ENCODE measurements around the gene KLF6.

Gene KLF6

GRCh38 chr10:3782451-3783315, 2.3 kb downstream of the KLF6 start:
- H3K27me3 ChIP-seq (ENCODE audit: control insufficient read depth in 5 of 5, insufficient read depth in 4 of 5, low read length in 5 of 5): no peaks in the 10 kb centered on the region
- H3K4me3 ChIP-seq (ENCODE audit: low read depth in 1 of 5, low read length in 5 of 5): peak overlapping the region; percentile 92 to 100 (median 99)
- peak overlapping the region; percentile 100 for H3K27ac ChIP-seq (ENCODE audit: low read depth, low read length)
- no peaks in the 10 kb centered on the region for H3K9me3 ChIP-seq (ENCODE audit: control insufficient read depth in 5 of 5, low read length in 5 of 5)
- peak overlapping the region; percentile 99 to 100 (median 100) for H3K9ac ChIP-seq (ENCODE audit: low read length in 5 of 5)
- H3K4me1 ChIP-seq (ENCODE audit: control insufficient read depth in 5 of 5, insufficient read depth in 5 of 5, low read length in 5 of 5): peaks cover 22 to 58% (median 50%) of the 10 kb centered on the region in 5 donors
- H3K36me3 ChIP-seq (ENCODE audit: control insufficient read depth in 5 of 5, insufficient read depth in 5 of 5, low read length in 5 of 5): peaks cover 9 to 51% (median 45%) of the 10 kb centered on the region in 5 donors

DNA sequence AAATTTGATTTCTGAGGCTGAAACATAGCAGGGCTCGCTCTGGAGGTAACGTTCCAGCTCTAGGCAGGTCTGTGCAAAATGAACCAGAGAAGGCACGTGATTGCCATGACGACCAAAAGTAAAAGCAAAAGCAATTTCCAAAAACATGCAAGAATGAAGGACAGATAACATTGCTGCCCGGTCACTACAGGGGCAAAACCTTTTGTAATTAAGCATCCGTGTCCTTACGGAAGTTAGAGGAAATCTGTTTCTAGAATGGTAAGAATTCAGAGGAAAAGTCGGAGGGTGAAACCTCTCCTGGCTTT, 2.9 kb downstream of the KLF6 start:
- Histone ChIP-seq H3K9me3 (ENCODE audit: control insufficient read depth in 5 of 5, low read length in 5 of 5) (no peaks in the 10 kb centered on the region), H3K4me1 (ENCODE audit: control insufficient read depth in 5 of 5, insufficient read depth in 5 of 5, low read length in 5 of 5) (peaks cover 22 to 63% (median 54%) of the 10 kb centered on the region in 5 donors), H3K27ac (ENCODE audit: low read depth, low read length) (peak overlapping the region; percentile 100), H3K4me3 (ENCODE audit: low read depth in 1 of 5, low read length in 5 of 5) (peak overlapping the region; percentile 92 to 100 (median 99)), H3K27me3 (ENCODE audit: control insufficient read depth in 5 of 5, insufficient read depth in 4 of 5, low read length in 5 of 5) (no peaks in the 10 kb centered on the region), H3K36me3 (ENCODE audit: control insufficient read depth in 5 of 5, insufficient read depth in 5 of 5, low read length in 5 of 5) (peaks cover 10 to 56% (median 49%) of the 10 kb centered on the region in 5 donors), H3K9ac (ENCODE audit: low read length in 5 of 5) (peak overlapping the region; percentile 99 to 100 (median 100))

DNA sequence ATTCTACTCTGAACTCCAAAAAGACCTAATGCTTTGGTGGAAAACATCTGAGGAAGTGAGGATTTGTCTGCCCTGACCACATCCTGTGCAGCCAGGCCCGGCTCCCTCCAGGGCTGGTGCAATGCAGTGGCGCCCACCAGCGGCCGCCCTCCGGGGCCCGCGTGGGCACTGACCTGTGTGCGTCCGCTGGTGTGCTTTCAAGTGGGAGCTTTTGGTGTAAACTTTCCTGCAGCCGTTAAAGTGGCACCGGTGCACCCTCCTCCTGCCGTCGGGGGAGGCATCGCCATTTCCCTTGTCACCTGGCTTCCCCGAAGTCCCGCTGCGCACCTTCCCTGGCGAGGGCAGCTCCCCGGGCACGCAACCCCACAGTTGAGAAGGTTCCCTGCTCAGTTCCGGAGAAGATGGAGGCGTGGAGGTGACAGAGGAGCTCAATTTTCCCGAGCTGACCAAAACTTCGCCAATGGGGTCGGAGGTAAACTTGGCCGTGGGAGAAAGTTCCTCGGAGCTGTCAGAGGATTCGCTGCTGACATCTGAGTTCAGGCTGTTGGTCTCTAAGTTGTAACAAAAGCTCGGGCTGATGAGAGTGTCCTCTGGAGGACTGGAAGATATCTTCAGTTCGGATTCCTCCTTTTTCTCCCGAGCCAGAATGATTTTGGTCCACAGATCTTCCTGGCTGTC, 3.4 kb downstream of the KLF6 start:
- no peaks in the 10 kb centered on the region for H3K27me3 ChIP-seq (ENCODE audit: control insufficient read depth in 5 of 5, insufficient read depth in 4 of 5, low read length in 5 of 5)
- H3K4me1 ChIP-seq (ENCODE audit: control insufficient read depth in 5 of 5, insufficient read depth in 5 of 5, low read length in 5 of 5): peaks cover 22 to 66% (median 59%) of the 10 kb centered on the region in 5 donors
- peak overlapping the region; percentile 99 to 100 (median 100) for H3K9ac ChIP-seq (ENCODE audit: low read length in 5 of 5)
- H3K4me3 ChIP-seq (ENCODE audit: low read depth in 1 of 5, low read length in 5 of 5): peak overlapping the region; percentile 92 to 100 (median 99)
- peak overlapping the region; percentile 100 for H3K27ac ChIP-seq (ENCODE audit: low read depth, low read length)
- H3K36me3 ChIP-seq (ENCODE audit: control insufficient read depth in 5 of 5, insufficient read depth in 5 of 5, low read length in 5 of 5): peaks cover 10 to 60% (median 51%) of the 10 kb centered on the region in 5 donors
- no peaks in the 10 kb centered on the region for H3K9me3 ChIP-seq (ENCODE audit: control insufficient read depth in 5 of 5, low read length in 5 of 5)

- Histone ChIP-seq H3K27ac (ENCODE audit: low read depth, low read length) (peak overlapping the region; percentile 100), H3K4me1 (ENCODE audit: control insufficient read depth in 5 of 5, insufficient read depth in 5 of 5, low read length in 5 of 5) (peaks cover 22 to 66% (median 62%) of the 10 kb centered on the region in 5 donors), H3K4me3 (ENCODE audit: low read depth in 1 of 5, low read length in 5 of 5) (peak overlapping the region; percentile 92 to 100 (median 99)), H3K9ac (ENCODE audit: low read length in 5 of 5) (peak overlapping the region; percentile 99 to 100 (median 100)), H3K36me3 (ENCODE audit: control insufficient read depth in 5 of 5, insufficient read depth in 5 of 5, low read length in 5 of 5) (peaks cover 10 to 67% (median 55%) of the 10 kb centered on the region in 5 donors), H3K9me3 (ENCODE audit: control insufficient read depth in 5 of 5, low read length in 5 of 5) (no peaks in the 10 kb centered on the region), H3K27me3 (ENCODE audit: control insufficient read depth in 5 of 5, insufficient read depth in 4 of 5, low read length in 5 of 5) (no peaks in the 10 kb centered on the region)
Observed at GRCh38 chr10:3780771-3781467, 4.1 kb downstream of the KLF6 start.

GRCh38 chr10:3780021-3780770, 4.8 kb downstream of the KLF6 start:
- peaks cover 22 to 71% (median 67%) of the 10 kb centered on the region in 5 donors for H3K4me1 ChIP-seq (ENCODE audit: control insufficient read depth in 5 of 5, insufficient read depth in 5 of 5, low read length in 5 of 5)
- H3K36me3 ChIP-seq (ENCODE audit: control insufficient read depth in 5 of 5, insufficient read depth in 5 of 5, low read length in 5 of 5): peaks cover 10 to 75% (median 60%) of the 10 kb centered on the region in 5 donors

DNA sequence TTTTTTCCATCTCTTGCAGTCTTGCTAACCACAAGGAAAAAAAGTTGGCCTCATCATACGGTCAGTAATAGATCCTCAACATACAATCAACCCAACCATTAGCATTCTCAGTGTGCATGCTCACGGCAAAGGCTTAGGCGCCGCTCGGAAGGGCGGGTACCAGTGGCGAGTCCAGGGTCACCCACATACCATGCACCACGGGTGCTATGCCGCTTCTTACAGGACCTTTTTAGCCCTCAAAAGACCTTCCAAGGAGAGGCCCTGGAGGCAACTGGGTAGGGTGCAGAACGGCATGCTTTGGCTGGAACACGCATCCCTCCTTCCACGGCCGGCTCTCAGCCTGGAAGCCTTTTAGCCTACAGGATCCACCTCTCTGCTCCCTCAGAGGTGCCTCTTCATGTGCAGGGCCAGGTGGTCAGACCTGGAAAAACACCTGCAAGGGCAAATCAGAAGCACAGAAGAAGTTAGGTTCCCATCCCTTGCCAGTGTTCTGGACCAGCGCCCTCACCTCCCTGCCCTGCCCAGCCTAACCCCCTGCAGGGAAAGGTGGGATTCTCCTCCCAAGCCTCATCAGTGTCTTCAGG, 5.8 kb downstream of the KLF6 start:
- Histone ChIP-seq H3K27me3 (ENCODE audit: control insufficient read depth in 5 of 5, insufficient read depth in 4 of 5, low read length in 5 of 5) (no peaks in the 10 kb centered on the region), H3K4me1 (ENCODE audit: control insufficient read depth in 5 of 5, insufficient read depth in 5 of 5, low read length in 5 of 5) (peaks cover 22 to 73% (median 67%) of the 10 kb centered on the region in 5 donors), H3K9me3 (ENCODE audit: control insufficient read depth in 5 of 5, low read length in 5 of 5) (no peaks in the 10 kb centered on the region), H3K27ac (ENCODE audit: low read depth, low read length) (peak overlapping the region; percentile 100), H3K36me3 (ENCODE audit: control insufficient read depth in 5 of 5, insufficient read depth in 5 of 5, low read length in 5 of 5) (peaks cover 10 to 84% (median 60%) of the 10 kb centered on the region in 5 donors), H3K4me3 (ENCODE audit: low read depth in 1 of 5, low read length in 5 of 5) (peak overlapping the region; percentile 92 to 100 (median 99)), H3K9ac (ENCODE audit: low read length in 5 of 5) (peak overlapping the region; percentile 57 to 100 (median 99))

More at GRCh38 chr10:3780021-3780770, 4.8 kb downstream of the KLF6 start:
- H3K9me3 ChIP-seq (ENCODE audit: control insufficient read depth in 5 of 5, low read length in 5 of 5): no peaks in the 10 kb centered on the region
- H3K27ac ChIP-seq (ENCODE audit: low read depth, low read length): peak overlapping the region; percentile 100
- H3K9ac ChIP-seq (ENCODE audit: low read length in 5 of 5): peak overlapping the region; percentile 99 to 100 (median 100)
- H3K4me3 ChIP-seq (ENCODE audit: low read depth in 1 of 5, low read length in 5 of 5): peak overlapping the region; percentile 92 to 100 (median 99)
- no peaks in the 10 kb centered on the region for H3K27me3 ChIP-seq (ENCODE audit: control insufficient read depth in 5 of 5, insufficient read depth in 4 of 5, low read length in 5 of 5)

- Histone ChIP-seq H3K9me3 (ENCODE audit: control insufficient read depth in 5 of 5, low read length in 5 of 5) (no peaks in the 10 kb centered on the region), H3K36me3 (ENCODE audit: control insufficient read depth in 5 of 5, insufficient read depth in 5 of 5, low read length in 5 of 5) (peaks cover 10 to 85% (median 60%) of the 10 kb centered on the region in 5 donors), H3K9ac (ENCODE audit: low read length in 5 of 5) (peak overlapping the region in 3 of 5 donors; percentile 57 to 100 (median 80)), H3K27ac (ENCODE audit: low read depth, low read length) (peak overlapping the region; percentile 100), H3K27me3 (ENCODE audit: control insufficient read depth in 5 of 5, insufficient read depth in 4 of 5, low read length in 5 of 5) (no peaks in the 10 kb centered on the region), H3K4me3 (ENCODE audit: low read depth in 1 of 5, low read length in 5 of 5) (peak overlapping the region; percentile 92 to 100 (median 99)), H3K4me1 (ENCODE audit: control insufficient read depth in 5 of 5, insufficient read depth in 5 of 5, low read length in 5 of 5) (peaks cover 22 to 73% (median 67%) of the 10 kb centered on the region in 5 donors)
Observed at GRCh38 chr10:3778692-3779157, 6.3 kb downstream of the KLF6 start.

DNA sequence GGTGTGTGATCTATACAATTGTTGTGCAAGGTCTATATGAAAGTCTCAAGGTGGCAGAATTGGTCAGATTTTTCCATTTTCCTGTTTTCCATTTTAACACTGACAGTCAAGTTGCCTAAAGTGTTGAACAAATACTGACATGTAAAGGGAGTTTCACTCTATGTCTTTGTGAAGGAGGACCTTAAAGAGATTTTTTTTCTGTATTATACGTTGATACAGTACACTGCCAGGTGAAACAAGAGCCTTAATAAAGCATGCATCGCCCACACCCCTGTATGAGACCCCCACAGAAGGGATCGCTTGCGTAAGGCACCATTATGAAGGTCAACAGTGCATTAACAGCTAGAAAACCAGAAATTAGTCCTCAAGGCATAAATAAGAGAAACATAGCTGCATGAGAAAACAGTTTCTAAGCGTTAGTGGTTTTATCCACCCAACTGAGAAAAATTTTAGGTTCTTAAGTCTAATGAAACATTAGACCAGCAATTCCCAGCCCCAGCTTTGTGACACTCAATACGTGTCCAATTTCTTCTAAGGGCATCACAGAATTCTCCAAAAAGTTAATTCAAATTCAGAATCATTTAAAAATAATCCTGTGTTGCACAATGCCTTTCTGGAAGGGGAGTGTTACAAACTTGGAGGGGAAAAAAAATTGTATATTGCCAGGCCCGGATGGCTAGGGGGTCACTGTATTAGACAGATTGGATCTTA, 6.9 kb downstream of the KLF6 start:
- Histone ChIP-seq H3K27ac (ENCODE audit: low read depth, low read length) (peak overlapping the region; percentile 100), H3K36me3 (ENCODE audit: control insufficient read depth in 5 of 5, insufficient read depth in 5 of 5, low read length in 5 of 5) (peaks cover 10 to 85% (median 60%) of the 10 kb centered on the region in 5 donors), H3K27me3 (ENCODE audit: control insufficient read depth in 5 of 5, insufficient read depth in 4 of 5, low read length in 5 of 5) (no peaks in the 10 kb centered on the region), H3K9ac (ENCODE audit: low read length in 5 of 5) (peak overlapping the region; percentile 22 to 100 (median 57)), H3K4me3 (ENCODE audit: low read depth in 1 of 5, low read length in 5 of 5) (peak overlapping the region; percentile 49 to 100 (median 93)), H3K9me3 (ENCODE audit: control insufficient read depth in 5 of 5, low read length in 5 of 5) (no peaks in the 10 kb centered on the region), H3K4me1 (ENCODE audit: control insufficient read depth in 5 of 5, insufficient read depth in 5 of 5, low read length in 5 of 5) (peaks cover 22 to 73% (median 67%) of the 10 kb centered on the region in 5 donors)

Data from subcutaneous abdominal adipose tissue (tissue), 5 donors.